ENCODE results near the gene UMAD1. TPM values are rescaled to one million over a fixed set of nuclear protein-coding genes. Genes with fewer than 3 reads are reported as not detected.

Gene UMAD1
- total RNA-seq, 2 experiments from 2014 or later: 11.0 to 15.3 TPM

GRCh38 chr7:7810380-7810779, 169.8 kb downstream of the UMAD1 start:
- no peak overlapping the region for H3K4me3 Mint-ChIP-seq
- no peak for ATAC-seq (ENCODE audit: poor library complexity)
- Histone ChIP-seq H3K27ac (ENCODE audit: low read depth in 1 of 2, low read length in 2 of 2) (no peak overlapping the region), H3K4me3 (ENCODE audit: low read length) (no peak overlapping the region), H3K36me3 (ENCODE audit: insufficient read depth, low read length) (no peaks in the 10 kb centered on the region), H3K27me3 (ENCODE audit: control insufficient read depth in 1 of 2, insufficient read depth in 2 of 2, low read length in 2 of 2) (no peaks in the 10 kb centered on the region), H3K4me1 (ENCODE audit: insufficient read depth, low read length) (peaks cover 4% of the 10 kb centered on the region), H3K9me3 (ENCODE audit: control insufficient read depth in 1 of 2, insufficient read depth in 1 of 2, low read length in 2 of 2) (no peaks in the 10 kb centered on the region)
- intact Hi-C loops (cut with DNase I, micrococcal nuclease): no loop called here
- peaks cover 9% of the 10 kb centered on the region for H3K4me1 Mint-ChIP-seq (ENCODE audit: low read depth)
- POLR2A ChIA-PET: no interaction called here
- no peak overlapping the region for H3K27ac Mint-ChIP-seq
- no peak for DNase-seq
- no peaks in the 10 kb centered on the region for H3K9me3 Mint-ChIP-seq
- peaks cover 4% of the 10 kb centered on the region for H3K36me3 Mint-ChIP-seq (ENCODE audit: low read depth)
- CTCF ChIA-PET: no interaction called here
- H3K27me3 Mint-ChIP-seq: no peaks in the 10 kb centered on the region
- no peak for TF ChIP-seq CTCF (IDR thresholded peaks at IDR 0.05)

GRCh38 chr7:7810826-7811225, 170.3 kb downstream of the UMAD1 start:
- ATAC-seq (ENCODE audit: poor library complexity) (no peak), DNase-seq (no peak)
- Histone ChIP-seq H3K4me1 (ENCODE audit: insufficient read depth, low read length) (peaks cover 8% of the 10 kb centered on the region), H3K9me3 (ENCODE audit: control insufficient read depth in 1 of 2, insufficient read depth in 1 of 2, low read length in 2 of 2) (no peaks in the 10 kb centered on the region), H3K27me3 (ENCODE audit: control insufficient read depth in 1 of 2, insufficient read depth in 2 of 2, low read length in 2 of 2) (no peaks in the 10 kb centered on the region), H3K4me3 (ENCODE audit: low read length) (no peak overlapping the region), H3K27ac (ENCODE audit: low read depth in 1 of 2, low read length in 2 of 2) (no peak overlapping the region), H3K36me3 (ENCODE audit: insufficient read depth, low read length) (no peaks in the 10 kb centered on the region)
- POLR2A ChIA-PET: no interaction called here
- Mint-ChIP-seq H3K27ac (no peak overlapping the region), H3K4me3 (no peak overlapping the region), H3K27me3 (no peaks in the 10 kb centered on the region), H3K9me3 (no peaks in the 10 kb centered on the region), H3K36me3 (ENCODE audit: low read depth) (peaks cover 4% of the 10 kb centered on the region), H3K4me1 (ENCODE audit: low read depth) (peaks cover 13% of the 10 kb centered on the region)
- intact Hi-C loops (cut with DNase I, micrococcal nuclease): no loop called here
- CTCF ChIA-PET: no interaction called here
- no peak for TF ChIP-seq CTCF (IDR thresholded peaks at IDR 0.05)

DNA sequence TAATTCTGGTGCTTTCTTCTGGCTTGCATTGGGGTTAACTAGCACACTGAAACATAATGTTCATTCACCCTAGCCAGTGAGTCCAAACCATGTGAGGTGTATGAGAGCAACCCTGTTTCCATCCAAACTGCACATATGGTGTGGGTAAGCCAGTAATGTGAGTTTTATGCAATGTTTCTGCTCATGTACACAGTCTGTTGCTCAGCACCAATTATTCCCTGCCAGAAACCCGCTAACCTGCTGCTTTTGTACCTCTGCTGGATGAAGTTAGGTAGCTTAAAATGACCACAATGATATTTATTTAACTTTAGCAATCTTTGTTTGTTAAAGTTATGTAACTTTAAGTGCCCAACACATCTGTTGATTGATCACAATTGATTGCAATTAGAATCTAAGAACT, 171.6 kb downstream of the UMAD1 start:
- ATAC-seq (ENCODE audit: poor library complexity) (no peak), DNase-seq (no peak)
- no peaks in the 10 kb centered on the region for H3K27me3 ChIP-seq (ENCODE audit: control insufficient read depth in 1 of 2, insufficient read depth in 2 of 2, low read length in 2 of 2)
- no peaks in the 10 kb centered on the region for H3K36me3 ChIP-seq (ENCODE audit: insufficient read depth, low read length)
- H3K9me3 Mint-ChIP-seq: no peaks in the 10 kb centered on the region
- no peaks in the 10 kb centered on the region for H3K27me3 Mint-ChIP-seq
- no peak for TF ChIP-seq CTCF (IDR thresholded peaks at IDR 0.05)
- no peak overlapping the region for H3K27ac Mint-ChIP-seq
- H3K9me3 ChIP-seq (ENCODE audit: control insufficient read depth in 1 of 2, insufficient read depth in 1 of 2, low read length in 2 of 2): no peaks in the 10 kb centered on the region
- ChIA-PET CTCF (no interaction called here), POLR2A (no interaction called here)
- H3K4me3 Mint-ChIP-seq: no peak overlapping the region
- H3K4me3 ChIP-seq (ENCODE audit: low read length): no peak overlapping the region
- peaks cover 18% of the 10 kb centered on the region for H3K4me1 ChIP-seq (ENCODE audit: insufficient read depth, low read length)
- peaks cover 4% of the 10 kb centered on the region for H3K36me3 Mint-ChIP-seq (ENCODE audit: low read depth)
- peaks cover 26% of the 10 kb centered on the region for H3K4me1 Mint-ChIP-seq (ENCODE audit: low read depth)
- intact Hi-C loops (cut with DNase I, micrococcal nuclease): no loop called here
- H3K27ac ChIP-seq (ENCODE audit: low read depth in 1 of 2, low read length in 2 of 2): no peak overlapping the region

Data from CD4-positive, alpha-beta T cell (primary cell).